Left forelimb (tissue), 1 donor: Measurements from ENCODE around the gene C1orf52.
"Not testable (repeated sequence)": the region's sequence is repeated elsewhere in the genome, so short reads cannot be mapped to it uniquely, and the experiment has no call there.

Experiments
- DNase-seq: peaks from one replicate; pipeline ENCODE4 v3.0.0-alpha.2; 2018; ENCODE audit warnings: low spot score

C1orf52 gene

GRCh38 chr1:85277802-85278201, 18.3 kb upstream of the C1orf52 start:
- no peak for DNase-seq

DNA sequence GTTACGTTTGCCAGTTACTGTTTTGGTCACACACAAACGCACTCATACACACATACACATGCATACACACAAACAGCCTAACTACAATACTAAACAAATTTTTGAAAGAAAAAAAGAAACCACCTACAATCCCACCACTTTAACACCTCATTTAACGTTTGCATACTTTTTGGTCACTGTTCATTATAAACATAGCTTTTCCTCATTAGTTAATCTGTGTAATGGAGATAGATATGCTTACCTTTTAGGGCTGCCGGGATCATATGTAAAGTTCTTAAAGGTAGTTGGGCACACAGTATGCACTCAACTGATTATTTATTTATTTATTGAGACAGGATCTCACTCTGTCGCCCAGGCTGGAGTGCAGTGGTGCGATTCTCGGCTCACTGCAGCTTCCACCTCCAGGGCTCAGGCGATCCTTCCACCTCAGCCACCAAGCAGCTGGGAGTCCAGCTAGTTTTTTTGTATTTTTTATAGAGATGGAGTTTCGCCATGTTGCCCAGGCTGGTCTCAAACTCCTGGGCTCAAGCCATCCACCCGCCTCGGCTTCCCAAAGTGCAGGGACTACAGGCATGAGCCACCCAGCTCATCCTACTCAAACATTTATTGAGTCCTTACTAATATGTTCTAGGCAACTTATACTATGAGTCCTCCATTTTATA, 17.6 kb upstream of the C1orf52 start:
- DNase-seq, result no peak

DNA sequence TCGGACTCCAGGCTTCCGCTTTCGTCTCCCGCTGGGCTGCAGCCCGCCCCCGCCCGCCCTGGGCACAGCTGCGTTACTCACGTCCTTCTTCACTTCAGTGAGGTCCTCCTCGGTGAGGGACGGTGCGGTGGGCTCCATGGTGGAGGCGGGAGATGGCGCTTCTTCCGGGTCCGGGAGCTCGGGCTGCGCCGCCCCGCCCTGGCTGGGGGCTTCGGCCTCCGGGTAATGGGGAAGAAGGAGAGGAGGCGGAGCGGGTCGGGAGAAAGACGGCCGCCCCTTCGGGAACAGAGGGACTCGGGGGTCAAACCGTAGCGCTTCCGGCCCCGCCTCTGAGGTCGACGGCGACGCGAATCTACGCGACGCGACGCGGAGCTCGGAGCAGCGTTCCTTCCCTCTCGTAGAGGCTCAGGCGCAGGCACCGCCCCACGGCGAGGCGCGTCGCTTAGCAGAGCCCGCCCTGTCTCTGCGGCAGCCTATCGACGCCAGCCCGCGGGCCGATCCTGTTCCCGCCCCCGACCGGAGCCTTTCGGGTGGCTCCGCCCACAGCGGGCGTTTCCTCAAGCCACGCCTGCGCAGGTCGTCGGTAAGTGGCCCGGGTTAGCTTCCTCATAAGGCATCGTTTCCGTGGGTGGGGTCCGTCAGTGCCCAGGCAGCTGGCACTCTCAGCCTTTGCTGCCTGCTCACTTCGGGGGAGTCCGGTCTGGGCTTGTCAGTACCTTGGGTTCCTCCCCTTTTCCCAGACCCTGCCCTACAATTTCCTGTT, 16.9 kb upstream of the C1orf52 start, which contains the start of gene BCL10:
TSS of gene BCL10 (minus strand) at position 418 of the 763 bp plus-strand sequence. CDS start at position 138, 280 bp downstream.
- peak; percentile 98 for DNase-seq

DNA sequence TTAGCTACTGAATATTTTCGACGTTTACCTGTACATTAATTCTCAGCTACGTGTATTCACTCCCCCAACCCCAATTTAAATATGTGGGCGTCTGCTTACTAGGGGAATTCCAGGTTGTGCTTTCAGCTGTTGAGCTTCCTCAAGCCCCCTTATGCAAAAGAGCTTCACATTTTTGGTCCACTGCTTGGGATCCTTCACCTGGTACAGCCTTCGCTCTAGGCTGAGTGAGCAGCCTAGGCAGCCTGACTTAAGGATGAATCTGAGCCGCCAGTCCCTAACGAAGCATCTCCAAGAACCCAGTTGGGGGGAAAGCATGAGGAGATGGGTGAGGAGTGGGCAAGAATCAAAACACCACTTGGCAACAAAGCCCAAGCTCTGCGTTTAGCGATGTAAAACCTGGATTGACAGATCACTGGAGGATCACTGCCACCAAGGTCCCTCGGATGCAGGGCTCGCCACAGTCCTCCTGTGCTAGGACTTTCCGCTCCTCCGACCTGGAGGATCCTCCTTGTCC, 16.3 kb upstream of the C1orf52 start:
- no peak for DNase-seq

GRCh38 chr1:85274969-85275453, 15.5 kb upstream of the C1orf52 start:
- DNase-seq, result no peak

GRCh38 chr1:85273397-85273796, 13.9 kb upstream of the C1orf52 start:
- DNase-seq, result no peak

GRCh38 chr1:85268801-85269585, 9.5 kb upstream of the C1orf52 start:
- no peak for DNase-seq

DNA sequence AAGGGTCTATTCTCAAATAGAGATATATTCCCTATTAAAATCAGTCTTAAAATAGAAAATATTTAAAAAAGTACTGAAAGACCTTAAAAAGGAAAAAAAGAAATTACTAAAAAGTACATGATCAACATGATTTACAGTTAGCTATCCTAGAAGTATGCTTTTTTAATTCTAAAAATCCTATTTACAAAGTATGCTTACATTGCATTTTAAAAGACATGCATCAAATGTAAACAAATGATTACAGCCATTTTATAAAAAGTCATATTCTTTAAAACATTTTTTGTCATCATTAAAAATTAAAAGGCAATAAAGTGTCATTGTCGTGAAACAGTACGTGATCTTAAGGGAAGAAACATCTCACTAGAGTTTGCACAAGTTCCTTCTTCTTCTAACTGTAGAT, 7.9 kb upstream of the C1orf52 start:
- no peak for DNase-seq

GRCh38 chr1:85264150-85264549, 4.7 kb upstream of the C1orf52 start:
- DNase-seq, result no peak

DNA sequence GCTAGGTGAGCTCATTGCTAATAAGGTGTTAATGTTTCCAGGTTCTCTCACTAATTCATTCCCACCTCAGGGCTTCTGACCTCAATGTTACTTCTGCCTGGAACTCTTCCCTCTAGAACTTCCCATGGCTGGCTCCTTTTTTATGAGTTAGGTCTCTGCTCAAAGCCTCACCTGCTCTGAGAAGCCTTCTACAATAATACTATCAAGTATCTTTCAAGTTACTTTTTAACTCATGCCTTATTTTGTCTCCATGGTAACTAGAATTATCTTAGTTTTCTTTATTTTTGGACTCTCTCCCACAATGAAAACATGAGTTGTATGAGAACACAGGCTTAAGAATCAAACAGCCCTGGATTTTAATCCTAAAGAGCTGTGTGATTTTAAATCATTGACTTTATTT, 3.5 kb upstream of the C1orf52 start:
- DNase-seq, result no peak

DNA sequence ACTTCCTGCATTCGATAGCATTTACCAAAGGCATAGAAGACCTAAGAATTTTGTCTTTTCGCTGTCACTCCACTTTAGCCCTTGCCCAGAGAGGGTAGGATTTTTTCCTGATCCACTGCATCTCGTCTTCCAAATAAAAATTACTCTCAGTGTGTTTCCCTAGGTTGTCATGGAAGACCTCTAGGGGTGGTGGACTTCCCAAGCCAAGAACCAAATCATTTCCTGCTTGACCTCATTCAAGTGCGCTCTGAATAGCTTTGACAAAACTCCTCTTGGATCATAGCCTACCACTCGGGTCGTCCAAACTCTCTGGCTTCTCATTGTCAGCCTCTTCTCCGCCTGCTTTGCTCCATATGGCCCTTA, 431 bp upstream of the C1orf52 start:
- no peak for DNase-seq

- no peak for DNase-seq
Observed at GRCh38 chr1:85258536-85259117, 835 bp downstream of the C1orf52 start.

DNA sequence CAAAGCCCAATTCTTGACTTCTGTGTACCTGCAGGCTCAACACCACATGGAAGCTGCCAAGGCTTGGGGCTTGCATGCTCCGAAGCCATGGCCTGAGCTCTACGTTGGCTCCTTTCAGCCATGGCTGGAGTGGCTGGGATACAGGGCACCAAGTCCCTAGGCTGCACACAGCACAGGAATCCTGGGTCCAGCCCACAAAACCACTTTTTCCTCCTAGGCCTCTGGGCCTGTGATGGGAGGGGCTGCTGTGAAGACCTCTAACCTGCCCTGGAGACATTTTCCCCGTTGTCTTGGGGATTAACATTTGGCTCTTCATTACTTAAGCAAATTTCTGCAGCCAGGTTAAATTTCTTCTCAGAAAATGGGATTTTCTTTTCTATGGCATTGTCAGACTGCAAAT, 10.4 kb downstream of the C1orf52 start:
- DNase-seq, result not testable (repeated sequence)

GRCh38 chr1:85245891-85246290, 13.6 kb downstream of the C1orf52 start:
- no peak for DNase-seq

DNA sequence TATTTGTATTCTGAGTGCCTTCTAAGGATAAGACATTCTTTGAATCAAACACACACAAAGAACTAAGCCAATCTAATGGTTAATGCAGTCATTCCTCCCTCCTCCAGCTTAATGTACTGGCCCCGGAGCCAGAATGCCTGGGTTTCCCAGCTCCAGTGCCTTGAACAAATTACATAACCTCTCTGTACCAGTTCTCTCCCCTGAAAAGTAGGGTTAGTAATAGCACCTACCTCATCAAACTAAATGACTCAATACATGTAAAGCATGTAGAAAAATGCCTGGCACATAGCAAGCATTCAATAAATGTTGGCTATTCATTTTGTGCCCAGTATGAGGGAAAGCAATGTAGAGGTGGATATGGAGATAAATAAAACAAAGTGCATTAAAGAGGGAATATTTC, 14.0 kb downstream of the C1orf52 start:
- no peak for DNase-seq

GRCh38 chr1:85244271-85245061, 15.0 kb downstream of the C1orf52 start:
- DNase-seq, result no peak

DNA sequence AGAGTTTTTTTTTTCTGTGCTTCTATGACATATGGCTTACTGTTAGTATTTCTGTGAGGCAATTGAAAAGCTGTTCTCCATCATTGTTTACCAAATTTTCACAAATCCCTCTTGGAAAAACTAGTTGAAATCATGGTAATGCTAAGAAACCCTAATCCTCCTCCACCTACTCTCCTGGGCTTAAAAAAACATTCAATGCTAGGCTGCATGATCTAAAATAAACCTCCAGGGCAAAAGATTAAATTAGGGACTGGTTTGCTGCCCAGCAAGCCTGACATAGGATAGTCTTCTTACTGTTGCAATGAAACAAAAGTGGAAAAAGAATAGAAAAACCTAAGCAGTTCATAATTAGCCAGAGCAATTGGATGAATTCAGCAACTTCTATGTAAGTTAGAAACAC, 16.1 kb downstream of the C1orf52 start:
- DNase-seq, result no peak

DNA sequence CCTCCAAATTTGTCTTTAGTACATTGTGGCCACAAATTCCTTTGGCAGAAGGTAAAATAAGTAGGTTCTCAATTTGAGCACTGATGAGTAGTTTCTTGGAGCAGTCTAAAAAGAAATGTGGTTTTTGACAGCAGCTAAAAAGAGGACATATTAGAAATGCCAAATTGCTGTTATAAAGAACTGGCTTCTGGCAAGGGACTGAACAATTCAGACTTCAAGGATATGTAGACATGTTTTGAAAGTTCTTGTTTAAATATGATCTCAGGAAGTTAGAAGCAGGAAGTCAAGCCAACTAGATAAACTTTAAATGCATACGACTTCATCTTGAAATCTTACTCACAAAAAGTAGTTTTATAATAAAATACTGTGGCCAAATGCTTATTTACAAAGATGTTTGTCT, 18.8 kb downstream of the C1orf52 start:
- DNase-seq, result no peak

DNA sequence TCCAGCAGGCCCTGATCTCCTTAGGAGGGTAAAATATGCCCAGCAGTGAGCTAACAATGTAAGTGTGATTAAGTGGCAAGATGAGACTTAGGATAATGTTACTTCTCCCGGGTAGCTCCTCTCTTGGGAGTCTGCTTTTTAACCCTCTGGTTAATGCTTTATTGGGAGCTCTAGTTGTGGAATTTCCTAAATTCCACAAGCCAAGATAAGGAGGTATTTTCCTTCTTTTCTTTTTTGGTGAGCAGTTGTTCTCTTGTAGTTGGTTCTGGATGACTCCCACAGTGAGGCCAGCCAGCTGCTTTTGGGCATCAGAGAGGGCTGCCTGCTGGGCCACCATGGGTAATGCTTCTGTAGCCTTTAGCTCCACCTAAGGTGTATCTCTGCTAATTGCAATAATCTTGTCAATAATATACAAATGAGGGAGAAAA, 19.3 kb downstream of the C1orf52 start:
- DNase-seq, result no peak

GRCh38 chr1:85237613-85238012, 21.8 kb downstream of the C1orf52 start:
- DNase-seq, result no peak

- DNase-seq, result no peak
Observed at GRCh38 chr1:85230305-85230977, 29.0 kb downstream of the C1orf52 start.
